Stimulated activated CD4-positive, alpha-beta T cell treated with anti-CD3 and anti-CD28 coated beads, Interleukin-1b, Interleukin-23, amount 100 ng/mL, for 1 hour (primary cell): ENCODE measurements around the gene GABRA5.
"Not testable (repeated sequence)": the region's sequence is repeated elsewhere in the genome, so short reads cannot be mapped to it uniquely, and the experiment has no call there.

Experiments
- DNase-seq, 2 donors: peaks; one replicate each; pipeline ENCODE4 v3.0.0-alpha.2; 2020; ENCODE audit warnings: low read depth in 2 of 2

Gene GABRA5

GRCh38 chr15:26877831-26878230, 11.0 kb downstream of the GABRA5 start:
- no peak for DNase-seq

DNA sequence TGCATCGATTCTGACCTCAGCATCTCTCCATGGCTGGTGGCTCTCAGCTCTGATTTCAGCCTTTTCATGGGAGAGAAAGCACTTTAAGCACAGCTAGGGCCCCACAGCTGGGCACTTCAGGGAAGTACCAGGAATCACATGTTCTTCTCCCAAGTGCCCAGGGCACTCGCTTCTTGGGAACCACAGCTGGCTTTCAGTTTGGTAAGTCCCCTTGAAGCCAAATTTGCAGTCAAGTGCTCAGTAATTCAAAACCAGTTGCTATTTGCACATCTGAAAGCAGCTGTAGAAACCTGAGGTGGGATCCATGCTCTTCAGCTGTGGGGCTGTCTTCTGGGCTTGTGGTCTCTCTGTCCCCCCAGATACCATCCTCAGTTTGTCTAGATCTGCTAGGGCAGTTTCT, 12.8 kb downstream of the GABRA5 start:
- DNase-seq = no peak

GRCh38 chr15:26882112-26882511, 15.2 kb downstream of the GABRA5 start:
- DNase-seq = no peak

DNA sequence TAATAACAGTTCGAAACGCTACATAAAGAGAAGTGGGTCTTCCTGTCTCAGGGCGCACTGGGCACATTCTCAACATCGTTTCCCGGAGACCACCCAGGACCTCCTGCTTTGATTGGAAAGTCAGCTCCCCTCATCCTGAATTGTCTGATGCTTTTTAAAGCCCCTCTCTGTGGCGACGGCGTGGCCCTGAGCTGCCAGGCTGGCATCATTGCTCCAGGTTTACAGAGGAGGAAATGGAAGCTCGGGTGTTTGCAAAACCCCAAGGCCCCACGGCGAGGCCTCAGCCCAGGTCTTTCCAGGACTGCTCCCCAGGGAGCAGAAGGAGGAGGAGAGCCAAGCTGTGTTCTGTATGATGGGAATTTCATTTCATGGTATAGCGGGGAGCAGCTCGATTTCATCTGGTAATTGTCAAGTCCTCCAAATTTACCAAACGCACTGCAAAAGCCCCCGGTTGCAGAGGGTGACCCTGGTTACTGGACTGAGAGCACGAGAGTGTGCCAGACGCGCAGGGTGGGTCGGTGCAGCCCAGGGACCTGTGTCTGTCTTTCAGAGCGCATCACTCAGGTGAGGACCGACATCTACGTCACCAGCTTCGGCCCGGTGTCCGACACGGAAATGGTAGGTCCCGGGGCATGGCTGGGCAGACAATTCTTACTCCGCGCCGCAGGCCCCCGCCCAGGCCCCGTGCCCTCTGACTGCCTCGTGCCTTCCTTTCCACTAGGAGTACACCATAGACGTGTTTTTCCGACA, 15.9 kb downstream of the GABRA5 start:
- no peak for DNase-seq

- DNase-seq = no peak
Measured at GRCh38 chr15:26883466-26883865, 16.6 kb downstream of the GABRA5 start.

GRCh38 chr15:26886566-26886965, 19.7 kb downstream of the GABRA5 start:
- no peak for DNase-seq

DNA sequence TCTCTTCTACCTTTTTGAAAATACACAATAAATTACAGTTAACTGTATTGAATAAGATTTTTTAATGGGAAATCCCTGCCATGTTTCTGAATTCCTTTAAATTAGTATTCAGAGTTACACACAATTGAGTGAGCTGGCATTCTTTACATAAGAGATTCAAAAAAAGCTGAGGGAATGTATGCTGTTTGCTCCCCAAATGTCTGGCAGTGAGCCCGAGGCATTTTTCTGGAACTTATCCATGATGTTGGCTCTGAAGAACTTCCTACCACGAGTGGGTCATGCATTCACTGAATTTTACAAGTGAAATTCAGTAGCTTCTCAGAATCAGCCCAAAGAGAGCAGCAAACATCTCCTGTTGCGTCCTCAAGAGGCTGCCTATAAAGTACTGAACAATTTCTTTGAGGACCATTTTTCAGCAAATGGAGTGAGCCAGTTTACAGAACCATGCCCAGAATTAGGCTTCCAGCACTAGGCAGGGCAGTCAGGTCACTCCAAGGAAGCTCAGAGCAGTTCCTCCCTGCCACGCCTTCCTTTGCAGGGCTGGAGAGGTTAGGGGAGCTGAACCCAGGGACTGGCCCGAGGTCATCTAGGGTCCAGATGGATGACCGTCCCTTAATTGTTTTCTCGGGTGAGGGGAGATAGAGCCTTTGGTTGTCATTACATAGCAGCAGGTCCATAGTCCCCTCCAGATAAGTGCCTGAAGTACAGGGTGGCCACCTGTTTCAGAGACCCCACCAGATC, 21.2 kb downstream of the GABRA5 start:
- DNase-seq = no peak

DNA sequence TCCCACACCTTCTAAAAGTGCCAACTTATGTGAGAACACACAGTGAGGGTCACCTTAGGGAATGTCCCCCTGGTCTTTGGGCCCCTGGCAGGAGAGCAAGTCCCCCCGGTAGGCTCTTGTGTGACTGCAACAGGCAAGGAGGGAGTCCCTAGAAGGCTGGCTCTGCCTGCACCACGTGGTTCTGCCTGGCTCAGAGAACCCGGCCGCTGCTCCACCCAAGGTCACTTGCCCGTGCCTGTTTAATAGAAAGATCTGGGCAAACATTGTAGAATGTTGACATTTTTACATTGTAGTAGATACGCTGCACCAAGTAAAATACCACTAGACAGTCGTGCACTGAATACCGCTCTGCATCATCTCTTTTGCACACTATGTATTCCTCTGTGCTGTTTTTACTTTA, 21.9 kb downstream of the GABRA5 start:
- no peak for DNase-seq

- peak in 1 of 2 donors; percentile 7 for DNase-seq
Measured at GRCh38 chr15:26889298-26889898, 22.5 kb downstream of the GABRA5 start.

DNA sequence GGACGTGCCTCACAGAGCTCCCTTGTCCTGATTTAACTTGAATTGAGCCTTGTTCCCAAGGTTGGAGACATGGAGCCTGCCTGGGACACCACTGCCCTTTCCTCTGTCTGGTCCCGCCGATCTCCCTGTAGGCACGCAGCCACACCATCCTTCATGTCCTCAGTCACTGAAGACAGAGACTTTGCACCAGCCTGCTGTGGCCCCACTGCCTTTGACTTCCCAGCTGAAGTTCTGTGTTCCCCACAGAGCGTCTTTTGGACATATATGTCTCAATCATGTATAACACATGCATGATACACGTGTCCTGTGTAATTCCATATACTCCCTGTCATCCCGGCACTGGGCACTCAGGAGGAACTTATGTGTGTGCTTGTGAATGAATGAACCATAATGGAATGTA, 23.6 kb downstream of the GABRA5 start:
- DNase-seq = no peak

DNA sequence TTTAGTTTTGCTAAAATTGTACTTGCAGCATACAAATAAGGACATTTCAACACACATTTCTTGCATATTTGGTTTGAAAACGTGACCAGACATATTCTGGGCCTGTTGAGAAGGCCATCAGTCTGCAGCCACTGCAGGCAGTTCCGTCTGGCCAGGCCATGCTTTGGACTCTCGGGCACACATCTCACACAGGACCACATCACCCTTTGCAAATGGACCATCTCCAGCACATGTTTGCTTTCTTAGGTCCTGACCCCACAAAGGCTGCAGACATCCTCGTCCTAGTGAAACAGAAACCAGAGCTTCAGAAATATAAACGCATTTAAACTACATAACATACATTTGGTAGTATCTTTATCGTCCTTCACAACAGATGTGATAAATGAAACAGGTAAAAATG, 24.1 kb downstream of the GABRA5 start:
- DNase-seq = no peak

DNA sequence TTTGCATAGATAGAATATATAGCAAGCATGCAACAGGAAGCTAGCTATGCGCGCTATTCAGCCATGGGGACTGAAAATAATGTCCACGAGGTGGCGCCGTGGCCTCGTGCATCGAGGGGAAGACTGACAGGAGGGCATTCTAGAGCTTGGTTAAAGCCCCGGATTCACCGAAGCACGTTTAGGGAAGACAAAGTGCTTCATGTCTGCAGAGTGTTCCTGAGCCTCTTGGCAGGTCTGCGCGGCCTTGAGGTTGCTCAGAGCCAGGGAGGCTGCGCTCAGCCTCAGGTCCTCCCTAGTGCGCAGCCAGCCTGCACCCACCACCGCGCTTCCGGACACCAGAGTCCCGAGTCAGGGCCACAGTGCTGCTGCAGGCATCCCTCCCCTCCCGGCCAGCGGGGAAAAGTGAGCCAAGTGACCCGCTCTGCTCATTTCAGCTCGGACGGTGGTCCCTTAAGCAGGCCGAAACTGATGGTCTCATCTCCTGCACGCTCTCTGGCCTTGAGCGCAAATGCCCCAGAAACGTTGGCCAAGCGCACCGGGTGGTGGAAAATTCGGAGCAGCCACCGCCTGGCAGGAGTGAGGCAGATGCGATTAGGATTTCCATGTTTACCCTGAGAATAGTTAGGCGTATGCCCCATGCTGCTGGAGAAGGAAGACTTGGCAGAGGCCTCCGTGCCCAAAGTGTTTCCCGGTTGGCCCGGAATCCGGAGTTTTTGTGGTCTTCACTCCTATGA, 24.8 kb downstream of the GABRA5 start:
- DNase-seq = no peak

DNA sequence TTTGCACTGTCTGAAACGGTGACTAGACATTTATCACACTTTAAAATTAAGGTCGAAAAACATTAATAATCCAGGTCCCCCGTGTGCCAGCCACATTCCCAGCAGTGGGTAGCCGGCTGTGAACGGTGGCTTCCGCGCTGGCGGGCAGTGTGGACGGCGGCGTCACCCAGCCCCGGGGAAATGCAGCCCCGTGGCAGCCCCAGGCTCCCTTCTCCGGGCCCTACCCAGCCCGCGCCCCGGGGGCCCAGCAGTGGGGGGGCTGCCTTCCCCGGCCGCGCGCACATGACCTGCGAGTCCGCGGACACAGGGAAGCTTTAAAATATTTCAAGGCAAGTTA, 25.3 kb downstream of the GABRA5 start:
- DNase-seq = no peak

DNA sequence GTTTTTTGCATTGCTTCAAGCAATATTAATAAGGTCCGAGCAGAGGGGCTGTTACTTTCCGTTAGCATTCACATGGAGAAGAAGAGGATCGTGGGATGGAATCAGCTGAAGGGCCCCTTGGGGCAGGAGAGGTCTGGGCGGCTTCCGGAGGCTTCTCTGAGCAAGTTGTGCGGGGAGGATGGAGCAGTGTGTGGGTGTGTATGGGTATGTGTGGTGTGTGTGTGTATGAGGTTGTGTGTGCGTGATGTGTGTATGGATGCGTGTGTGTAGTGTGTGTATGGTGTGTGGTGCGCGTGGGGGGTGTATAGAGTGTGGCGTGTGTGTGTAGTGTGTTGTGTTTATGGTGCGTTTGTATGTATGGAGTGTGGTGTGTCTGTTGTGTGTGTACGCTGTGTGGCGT, 25.8 kb downstream of the GABRA5 start:
- no peak for DNase-seq

- no peak for DNase-seq
Measured at GRCh38 chr15:26893351-26894065, 26.6 kb downstream of the GABRA5 start.

GRCh38 chr15:26894181-26894580, 27.3 kb downstream of the GABRA5 start:
- DNase-seq = no peak

GRCh38 chr15:26895346-26895745, 28.5 kb downstream of the GABRA5 start:
- not testable (repeated sequence) for DNase-seq

GRCh38 chr15:26899658-26900057, 32.8 kb downstream of the GABRA5 start:
- DNase-seq = no peak

GRCh38 chr15:26901041-26901440, 34.2 kb downstream of the GABRA5 start:
- no peak for DNase-seq

DNA sequence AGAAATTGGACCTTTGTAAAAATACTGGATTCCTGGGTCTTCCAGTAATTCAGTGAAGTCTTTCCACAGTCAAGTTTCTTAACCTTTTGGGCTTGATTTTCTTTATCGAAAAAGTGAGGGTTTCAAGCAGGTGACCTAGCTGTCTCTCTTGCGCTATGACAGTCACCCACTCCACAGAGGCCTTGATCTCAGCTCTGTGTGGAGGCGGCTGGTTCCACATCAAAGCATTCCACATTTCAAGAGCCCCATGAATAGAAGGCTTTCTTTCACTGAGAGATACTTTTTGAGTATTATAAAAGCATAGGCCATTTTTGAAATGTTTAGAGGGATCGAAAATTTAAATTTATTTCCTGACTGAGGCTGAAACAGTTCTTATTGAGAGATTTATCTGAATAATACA, 43.9 kb downstream of the GABRA5 start:
- no peak for DNase-seq

- DNase-seq = no peak
Measured at GRCh38 chr15:26921433-26921832, 54.6 kb downstream of the GABRA5 start.

- DNase-seq = no peak
Measured at GRCh38 chr15:26926081-26926480, 59.2 kb downstream of the GABRA5 start.
